Esophagus squamous epithelium (tissue), 4 donors: ENCODE data around the gene UROS.

Experiments
- POLR2A ChIP-seq, 4 donors: fragments of 450-650 bp; IDR thresholded peaks; one replicate each; pipeline ENCODE4 v1.6.1; 2017; ENCODE audit warnings: antibody characterized with exemption in 4 of 4, mild to moderate bottlenecking in 4 of 4, moderate library complexity in 3 of 4
- TF ChIP-seq, protein P1 (sequence below), 6 experiments: fragments of 450-650 bp in 4 of 6; fragments of 200-600 bp in 2 of 6; sonication (generic) in 2 of 6; IDR thresholded peaks; one replicate each; pipeline ENCODE4 v1.5.1; 2016 to 2019; ENCODE audit warnings: antibody characterized with exemption in 6 of 6, mild to moderate bottlenecking in 4 of 6, moderate library complexity in 4 of 6

DNA sequence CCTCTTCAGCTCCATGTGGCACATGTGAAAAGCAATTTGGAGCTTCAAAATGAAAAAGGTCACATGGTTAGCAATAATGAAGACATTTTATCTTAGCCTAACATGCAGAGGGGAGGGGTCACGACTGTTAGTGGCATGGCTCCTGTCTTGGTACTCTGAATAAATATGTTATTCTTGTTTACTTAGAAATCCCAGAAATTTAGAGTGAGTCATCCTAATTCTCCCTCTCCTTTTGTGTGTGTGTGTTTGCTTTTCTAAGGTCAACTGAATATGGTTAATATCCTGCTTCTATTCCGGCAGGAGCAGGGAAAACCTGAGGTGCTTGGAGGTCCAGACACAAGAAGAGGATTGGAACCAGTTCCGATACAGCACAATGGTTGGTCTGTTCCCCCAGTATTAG lies 17.9 kb upstream of the UROS start:
- TF ChIP-seq, protein P1, sequence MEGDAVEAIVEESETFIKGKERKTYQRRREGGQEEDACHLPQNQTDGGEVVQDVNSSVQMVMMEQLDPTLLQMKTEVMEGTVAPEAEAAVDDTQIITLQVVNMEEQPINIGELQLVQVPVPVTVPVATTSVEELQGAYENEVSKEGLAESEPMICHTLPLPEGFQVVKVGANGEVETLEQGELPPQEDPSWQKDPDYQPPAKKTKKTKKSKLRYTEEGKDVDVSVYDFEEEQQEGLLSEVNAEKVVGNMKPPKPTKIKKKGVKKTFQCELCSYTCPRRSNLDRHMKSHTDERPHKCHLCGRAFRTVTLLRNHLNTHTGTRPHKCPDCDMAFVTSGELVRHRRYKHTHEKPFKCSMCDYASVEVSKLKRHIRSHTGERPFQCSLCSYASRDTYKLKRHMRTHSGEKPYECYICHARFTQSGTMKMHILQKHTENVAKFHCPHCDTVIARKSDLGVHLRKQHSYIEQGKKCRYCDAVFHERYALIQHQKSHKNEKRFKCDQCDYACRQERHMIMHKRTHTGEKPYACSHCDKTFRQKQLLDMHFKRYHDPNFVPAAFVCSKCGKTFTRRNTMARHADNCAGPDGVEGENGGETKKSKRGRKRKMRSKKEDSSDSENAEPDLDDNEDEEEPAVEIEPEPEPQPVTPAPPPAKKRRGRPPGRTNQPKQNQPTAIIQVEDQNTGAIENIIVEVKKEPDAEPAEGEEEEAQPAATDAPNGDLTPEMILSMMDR (IDR thresholded peaks at IDR 0.05): no peak
- no peak for TF ChIP-seq POLR2A (IDR thresholded peaks at IDR 0.05)
